SK-N-SH treated with all-trans-retinoic acid at 6 μM for 48 hours (cell line): ENCODE measurements around the gene ZDHHC19.

Experiments
- ATAC-seq: fragments of 200-7000 bp; cut with Tn5 transposase; 3 replicates; pipeline ENCODE4 v1.9.1; 2020; ENCODE audit warnings: mild to moderate bottlenecking, moderate library complexity
- ARNTL ChIP-seq: fragments of 450-650 bp; formaldehyde crosslinking; IDR thresholded peaks from 2 replicates; pipeline ENCODE4 v1.5.0; 2020; ENCODE audit warnings: low read depth, mild to moderate bottlenecking, moderate library complexity, borderline replicate concordance
- BACH2 ChIP-seq: fragments of 250-450 bp; sonication (Bioruptor Pico); IDR thresholded peaks from 2 replicates; pipeline ENCODE4 v1.9.0; 2021; ENCODE audit warnings: mild to moderate bottlenecking, borderline replicate concordance
- CREB5 ChIP-seq: fragments of 250-450 bp; sonication (Bioruptor Pico); IDR thresholded peaks from 2 replicates; pipeline ENCODE4 v1.5.1; 2020; ENCODE audit warnings: low read depth, mild to moderate bottlenecking, moderate library complexity
- CSDC2 ChIP-seq: fragments of 250-450 bp; sonication (Bioruptor Pico); IDR thresholded peaks from 2 replicates; pipeline ENCODE4 v1.5.0; 2020; ENCODE audit warnings: mild to moderate bottlenecking, moderate library complexity
- CSRNP3 ChIP-seq: fragments of 250-450 bp; sonication (Bioruptor Pico); IDR thresholded peaks from 2 replicates; pipeline ENCODE4 v1.5.1; 2021; ENCODE audit warnings: mild to moderate bottlenecking, moderate library complexity
- ESRRG ChIP-seq: fragments of 250-450 bp; sonication (Bioruptor Pico); IDR thresholded peaks from 2 replicates; pipeline ENCODE4 v1.6.1; 2021; ENCODE audit warnings: mild to moderate bottlenecking
- GLIS3 ChIP-seq: fragments of 250-450 bp; sonication (Bioruptor Pico); IDR thresholded peaks from 2 replicates; pipeline ENCODE4 v1.5.0; 2020; ENCODE audit warnings: mild to moderate bottlenecking, moderate library complexity
- ISL1 ChIP-seq: fragments of 250-450 bp; sonication (Bioruptor Pico); IDR thresholded peaks from 2 replicates; pipeline ENCODE4 v2.1.2; 2022; ENCODE audit warnings: mild to moderate bottlenecking, moderate library complexity
- PATZ1 ChIP-seq: fragments of 250-450 bp; sonication (Bioruptor Pico); IDR thresholded peaks from 2 replicates; pipeline ENCODE4 v1.8.0; 2020; ENCODE audit warnings: mild to moderate bottlenecking, moderate library complexity, borderline replicate concordance
- POU6F1 ChIP-seq: fragments of 250-450 bp; sonication (Bioruptor Pico); IDR thresholded peaks from 2 replicates; pipeline ENCODE4 v1.8.0; 2021; ENCODE audit warnings: low read depth, mild to moderate bottlenecking, moderate library complexity, borderline replicate concordance
- PPARA ChIP-seq: fragments of 250-450 bp; sonication (Bioruptor Pico); IDR thresholded peaks from 2 replicates; pipeline ENCODE4 v1.5.0; 2020; ENCODE audit warnings: mild to moderate bottlenecking, borderline replicate concordance
- SNAI2 ChIP-seq: fragments of 250-450 bp; sonication (Bioruptor Pico); IDR thresholded peaks from 2 replicates; pipeline ENCODE4 v1.5.0; 2020; ENCODE audit warnings: mild to moderate bottlenecking, moderate library complexity
- TCF4 ChIP-seq: fragments of 250-450 bp; sonication (Bioruptor Pico); IDR thresholded peaks from 2 replicates; pipeline ENCODE4 v1.8.0; 2021; ENCODE audit warnings: mild to moderate bottlenecking, moderate library complexity, borderline replicate concordance
- TOX ChIP-seq: fragments of 250-450 bp; sonication (Bioruptor Pico); IDR thresholded peaks from 2 replicates; pipeline ENCODE4 v1.8.0; 2021; ENCODE audit warnings: mild to moderate bottlenecking, moderate library complexity, borderline replicate concordance
- TSHZ2 ChIP-seq: fragments of 250-450 bp; sonication (Bioruptor Pico); IDR thresholded peaks from 2 replicates; pipeline ENCODE4 v1.5.0; 2020; ENCODE audit warnings: mild to moderate bottlenecking, moderate library complexity
- ZFP3 ChIP-seq: fragments of 250-450 bp; sonication (Bioruptor Pico); IDR thresholded peaks from 2 replicates; pipeline ENCODE4 v1.5.0; 2020; ENCODE audit warnings: mild to moderate bottlenecking, moderate library complexity
- ZFP30 ChIP-seq: fragments of 450-650 bp; formaldehyde crosslinking; IDR thresholded peaks from 2 replicates; pipeline ENCODE4 v1.5.0; 2022; ENCODE audit warnings: mild to moderate bottlenecking, moderate library complexity
- ZNF565 ChIP-seq: fragments of 450-650 bp; formaldehyde crosslinking; conservative IDR thresholded peaks from 2 replicates; pipeline ENCODE4 v1.5.0; 2020; ENCODE audit warnings: low read depth, mild to moderate bottlenecking, moderate library complexity
- ZNF70 ChIP-seq: fragments of 450-650 bp; formaldehyde crosslinking; IDR thresholded peaks from 2 replicates; pipeline ENCODE4 v1.5.0; 2020; ENCODE audit warnings: mild to moderate bottlenecking, moderate library complexity
- ZNF8 ChIP-seq: fragments of 450-650 bp; formaldehyde crosslinking; IDR thresholded peaks from 2 replicates; pipeline ENCODE4 v1.5.0; 2020; ENCODE audit warnings: mild to moderate bottlenecking, moderate library complexity

The ZDHHC19 gene

GRCh38 chr3:196237203-196237602, 26.0 kb upstream of the ZDHHC19 start:
- ATAC-seq = no peak
- TF ChIP-seq GLIS3 (CRISPR knock-in tag) (no peak), ISL1 (CRISPR knock-in tag) (no peak), TSHZ2 (CRISPR knock-in tag) (no peak), PATZ1 (CRISPR knock-in tag) (no peak), ESRRG (CRISPR knock-in tag) (no peak), ZFP30 (CRISPR knock-in tag) (no peak), TCF4 (CRISPR knock-in tag) (no peak), BACH2 (CRISPR knock-in tag) (no peak), POU6F1 (CRISPR knock-in tag) (no peak), ARNTL (CRISPR knock-in tag) (no peak), TOX (CRISPR knock-in tag) (no peak), ZNF70 (no peak), CREB5 (CRISPR knock-in tag) (no peak), CSRNP3 (CRISPR knock-in tag) (no peak), PPARA (CRISPR knock-in tag) (no peak), ZFP3 (no peak)

GRCh38 chr3:196236223-196236622, 25.0 kb upstream of the ZDHHC19 start:
- no peak for TF ChIP-seq CSDC2
- no peak for TF ChIP-seq POU6F1 (CRISPR knock-in tag)
- no peak for TF ChIP-seq ARNTL (CRISPR knock-in tag)
- no peak for TF ChIP-seq SNAI2 (CRISPR knock-in tag)
- TF ChIP-seq ZNF565 (CRISPR knock-in tag) = no peak
- TF ChIP-seq TCF4 (CRISPR knock-in tag) = no peak
- no peak for TF ChIP-seq TSHZ2 (CRISPR knock-in tag)
- TF ChIP-seq GLIS3 (CRISPR knock-in tag) = no peak
- TF ChIP-seq ZNF8 (CRISPR knock-in tag) = no peak
- TF ChIP-seq ESRRG (CRISPR knock-in tag) = no peak
- no peak for TF ChIP-seq CSRNP3 (CRISPR knock-in tag)
- TF ChIP-seq ZFP30 (CRISPR knock-in tag) = no peak
- no peak for TF ChIP-seq CREB5 (CRISPR knock-in tag)
- TF ChIP-seq BACH2 (CRISPR knock-in tag) = no peak
- TF ChIP-seq ZNF70 = no peak
- no peak for ATAC-seq
